Measurements from ENCODE around the gene KDM4D.
A peak's percentile ranks its signal among the peaks of the same experiment; 100 is the strongest.

Gene KDM4D

DNA sequence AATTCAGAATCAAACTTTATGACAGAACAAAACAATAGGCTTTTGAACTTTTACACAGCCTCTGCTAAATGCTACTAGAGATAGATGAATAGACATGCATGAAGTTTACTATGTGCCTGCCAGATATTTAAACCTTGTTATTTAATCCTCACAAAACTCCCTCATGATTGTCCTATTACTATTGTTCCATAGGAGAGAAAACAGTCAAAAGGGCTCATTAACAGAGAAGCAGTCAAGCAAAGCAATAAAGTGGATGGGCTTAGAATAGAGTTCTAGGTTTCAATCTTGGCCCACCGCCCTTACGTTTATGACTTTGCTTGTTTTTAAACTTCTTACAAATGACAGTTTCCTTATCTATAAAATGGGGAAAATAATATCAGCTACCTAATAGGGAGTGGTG lies 13.0 kb upstream of the KDM4D start:
- H3K18ac ChIP-seq (ENCODE audit: low read length) = no peak overlapping the region
- no peaks in the 10 kb centered on the region for H3K79me1 ChIP-seq (ENCODE audit: low read length)
- DNase-seq = no peak
- H3K56ac ChIP-seq (ENCODE audit: low read length) = no peak overlapping the region
- H4K8ac ChIP-seq (ENCODE audit: low read depth, low read length) = no peak overlapping the region
- no peak overlapping the region for H3K4me3 ChIP-seq (ENCODE audit: low read length)
- no peak overlapping the region for H4K5ac ChIP-seq (ENCODE audit: low read length)
- H3K4ac ChIP-seq (ENCODE audit: low read depth, low read length) = no peak overlapping the region
- peaks cover 7% of the 10 kb centered on the region for H3K36me3 ChIP-seq (ENCODE audit: control insufficient read depth, insufficient read depth, low read length)
- no peaks in the 10 kb centered on the region for H3K79me2 ChIP-seq (ENCODE audit: control insufficient read depth, insufficient read depth, low read length)
- no peak overlapping the region for H3K23ac ChIP-seq (ENCODE audit: low read length)
- no peak overlapping the region for H3K4me2 ChIP-seq (ENCODE audit: low read length)
- no peak overlapping the region for H2BK15ac ChIP-seq (replicated peaks; ENCODE audit: low read depth)
- WGBS (ENCODE audit: extremely low coverage, insufficient coverage, low lambda C conversion rate) = no CpG with 5 or more reads among the region's 2 CpGs
- H3K27ac ChIP-seq (ENCODE audit: low read depth, low read length) = no peak overlapping the region
- H3K9ac ChIP-seq (ENCODE audit: low read length) = no peak overlapping the region
- no peak overlapping the region for H2AK5ac ChIP-seq (ENCODE audit: low read length)
- H3K27me3 ChIP-seq (ENCODE audit: insufficient read depth, low read length, poor library complexity) = no peaks in the 10 kb centered on the region
- no peak overlapping the region for H2BK5ac ChIP-seq (ENCODE audit: low read length)
- H2BK120ac ChIP-seq (ENCODE audit: low read depth, low read length) = no peak overlapping the region
- no peaks in the 10 kb centered on the region for H3K4me1 ChIP-seq (ENCODE audit: control insufficient read depth, low read depth, low read length)

- Histone ChIP-seq H3K9ac (ENCODE audit: low read length) (no peak overlapping the region), H3K27me3 (ENCODE audit: insufficient read depth, low read length, poor library complexity) (no peaks in the 10 kb centered on the region), H3K23ac (ENCODE audit: low read length) (no peak overlapping the region), H2AK5ac (ENCODE audit: low read length) (no peak overlapping the region), H4K5ac (ENCODE audit: low read length) (no peak overlapping the region), H3K4me3 (ENCODE audit: low read length) (no peak overlapping the region), H3K79me2 (ENCODE audit: control insufficient read depth, insufficient read depth, low read length) (no peaks in the 10 kb centered on the region), H3K18ac (ENCODE audit: low read length) (no peak overlapping the region), H3K36me3 (ENCODE audit: control insufficient read depth, insufficient read depth, low read length) (peaks cover 9% of the 10 kb centered on the region), H3K4me1 (ENCODE audit: control insufficient read depth, low read depth, low read length) (no peaks in the 10 kb centered on the region), H3K27ac (ENCODE audit: low read depth, low read length) (no peak overlapping the region), H4K8ac (ENCODE audit: low read depth, low read length) (no peak overlapping the region), H2BK120ac (ENCODE audit: low read depth, low read length) (no peak overlapping the region), H2BK15ac (replicated peaks; ENCODE audit: low read depth) (no peak overlapping the region), H3K4me2 (ENCODE audit: low read length) (no peak overlapping the region), H3K79me1 (ENCODE audit: low read length) (no peaks in the 10 kb centered on the region), H3K56ac (ENCODE audit: low read length) (no peak overlapping the region), H3K4ac (ENCODE audit: low read depth, low read length) (no peak overlapping the region), H2BK5ac (ENCODE audit: low read length) (no peak overlapping the region)
- DNase-seq = no peak
- no CpG with 5 or more reads among the region's 1 CpG for WGBS (ENCODE audit: extremely low coverage, insufficient coverage, low lambda C conversion rate)
Measured at GRCh38 chr11:94961255-94961654, 12.3 kb upstream of the KDM4D start.

DNA sequence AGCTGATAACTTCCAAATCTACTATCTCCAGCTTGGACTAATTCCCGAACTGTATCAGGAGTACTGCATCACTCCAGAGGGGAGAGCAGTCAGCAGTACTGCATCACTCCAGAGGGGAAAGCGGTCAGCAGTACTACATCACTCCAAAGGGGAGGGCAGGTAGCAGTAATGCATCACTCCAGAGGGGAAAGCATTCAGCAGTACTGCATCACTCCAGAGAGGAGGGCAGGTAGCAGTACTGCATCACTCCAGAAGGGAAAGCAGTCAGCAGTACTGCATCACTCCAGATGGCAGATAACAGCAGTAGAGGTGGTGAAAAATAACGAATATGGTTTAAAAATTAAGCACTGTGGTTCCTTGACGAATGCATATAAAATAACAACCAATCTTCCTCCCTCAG lies 8.6 kb upstream of the KDM4D start:
- Histone ChIP-seq H3K56ac (ENCODE audit: low read length) (no peak overlapping the region), H3K4me1 (ENCODE audit: control insufficient read depth, low read depth, low read length) (no peaks in the 10 kb centered on the region), H3K4me2 (ENCODE audit: low read length) (no peak overlapping the region), H3K18ac (ENCODE audit: low read length) (no peak overlapping the region), H4K5ac (ENCODE audit: low read length) (no peak overlapping the region), H3K27me3 (ENCODE audit: insufficient read depth, low read length, poor library complexity) (no peaks in the 10 kb centered on the region), H3K9ac (ENCODE audit: low read length) (no peak overlapping the region), H2BK15ac (replicated peaks; ENCODE audit: low read depth) (no peak overlapping the region), H2BK5ac (ENCODE audit: low read length) (no peak overlapping the region), H2AK5ac (ENCODE audit: low read length) (no peak overlapping the region), H2BK120ac (ENCODE audit: low read depth, low read length) (no peak overlapping the region), H3K4ac (ENCODE audit: low read depth, low read length) (no peak overlapping the region), H3K23ac (ENCODE audit: low read length) (no peak overlapping the region), H3K79me1 (ENCODE audit: low read length) (no peaks in the 10 kb centered on the region), H4K8ac (ENCODE audit: low read depth, low read length) (no peak overlapping the region), H3K4me3 (ENCODE audit: low read length) (no peak overlapping the region), H3K27ac (ENCODE audit: low read depth, low read length) (no peak overlapping the region), H3K36me3 (ENCODE audit: control insufficient read depth, insufficient read depth, low read length) (peaks cover 10% of the 10 kb centered on the region), H3K79me2 (ENCODE audit: control insufficient read depth, insufficient read depth, low read length) (no peaks in the 10 kb centered on the region)
- DNase-seq = peak; percentile 57
- no CpG with 5 or more reads among the region's 4 CpGs for WGBS (ENCODE audit: extremely low coverage, insufficient coverage, low lambda C conversion rate)

DNA sequence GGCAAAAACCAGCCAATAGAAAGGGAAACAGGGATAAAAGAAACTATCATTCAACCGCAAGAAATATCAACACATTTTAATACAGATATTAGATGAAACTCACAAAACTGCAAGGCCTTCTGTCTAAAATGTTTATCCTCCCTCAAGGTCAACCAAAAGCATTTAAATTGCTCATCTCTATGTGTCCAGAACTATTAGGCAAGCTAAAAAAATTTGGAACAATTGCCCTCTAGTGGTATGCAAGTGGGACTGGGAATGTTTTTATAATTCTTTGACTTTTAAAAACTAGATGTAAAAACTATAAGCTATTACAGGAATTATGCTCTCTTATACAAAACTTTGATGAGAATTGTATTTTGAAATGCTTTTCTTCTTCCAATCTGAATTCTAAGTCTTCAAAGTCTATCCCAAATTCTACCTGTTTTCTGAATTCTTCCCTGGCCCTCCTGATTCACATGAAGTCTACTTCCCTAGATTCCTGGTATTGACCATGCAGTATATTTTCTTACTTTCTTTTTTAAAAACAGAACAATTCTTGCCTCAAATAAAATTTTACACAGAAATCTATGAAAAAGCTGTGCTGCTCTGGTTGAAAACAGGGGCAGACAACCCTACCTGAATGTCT lies 5.1 kb upstream of the KDM4D start:
- H2BK120ac ChIP-seq (ENCODE audit: low read depth, low read length) = no peak overlapping the region
- no peak overlapping the region for H3K23ac ChIP-seq (ENCODE audit: low read length)
- no peak overlapping the region for H3K9ac ChIP-seq (ENCODE audit: low read length)
- H2BK5ac ChIP-seq (ENCODE audit: low read length) = no peak overlapping the region
- H3K27me3 ChIP-seq (ENCODE audit: insufficient read depth, low read length, poor library complexity) = no peaks in the 10 kb centered on the region
- no peak overlapping the region for H2BK15ac ChIP-seq (replicated peaks; ENCODE audit: low read depth)
- no peaks in the 10 kb centered on the region for H3K4me1 ChIP-seq (ENCODE audit: control insufficient read depth, low read depth, low read length)
- no CpG with 5 or more reads among the region's 1 CpG for WGBS (ENCODE audit: extremely low coverage, insufficient coverage, low lambda C conversion rate)
- H3K56ac ChIP-seq (ENCODE audit: low read length) = no peak overlapping the region
- H3K4me3 ChIP-seq (ENCODE audit: low read length) = no peak overlapping the region
- no peak overlapping the region for H4K8ac ChIP-seq (ENCODE audit: low read depth, low read length)
- peaks cover 10% of the 10 kb centered on the region for H3K36me3 ChIP-seq (ENCODE audit: control insufficient read depth, insufficient read depth, low read length)
- H3K18ac ChIP-seq (ENCODE audit: low read length) = no peak overlapping the region
- peaks cover 5% of the 10 kb centered on the region for H3K79me1 ChIP-seq (ENCODE audit: low read length)
- H3K4me2 ChIP-seq (ENCODE audit: low read length) = no peak overlapping the region
- DNase-seq = peak; percentile 8
- H4K5ac ChIP-seq (ENCODE audit: low read length) = no peak overlapping the region
- H3K79me2 ChIP-seq (ENCODE audit: control insufficient read depth, insufficient read depth, low read length) = peaks cover 10% of the 10 kb centered on the region
- H3K4ac ChIP-seq (ENCODE audit: low read depth, low read length) = no peak overlapping the region
- no peak overlapping the region for H3K27ac ChIP-seq (ENCODE audit: low read depth, low read length)
- no peak overlapping the region for H2AK5ac ChIP-seq (ENCODE audit: low read length)

- peak overlapping the region; percentile 99 for H3K4me3 ChIP-seq (ENCODE audit: low read length)
- H4K8ac ChIP-seq (ENCODE audit: low read depth, low read length) = no peak overlapping the region
- H3K4me1 ChIP-seq (ENCODE audit: control insufficient read depth, low read depth, low read length) = no peaks in the 10 kb centered on the region
- H3K56ac ChIP-seq (ENCODE audit: low read length) = peak overlapping the region; percentile 100
- H3K23ac ChIP-seq (ENCODE audit: low read length) = no peak overlapping the region
- H2BK120ac ChIP-seq (ENCODE audit: low read depth, low read length) = no peak overlapping the region
- H3K4me2 ChIP-seq (ENCODE audit: low read length) = peak overlapping the region; percentile 91
- DNase-seq = no peak
- H3K9ac ChIP-seq (ENCODE audit: low read length) = peak overlapping the region; percentile 98
- no peak overlapping the region for H3K18ac ChIP-seq (ENCODE audit: low read length)
- H2AK5ac ChIP-seq (ENCODE audit: low read length) = no peak overlapping the region
- H2BK15ac ChIP-seq (replicated peaks; ENCODE audit: low read depth) = no peak overlapping the region
- peaks cover 5% of the 10 kb centered on the region for H3K79me1 ChIP-seq (ENCODE audit: low read length)
- H3K27ac ChIP-seq (ENCODE audit: low read depth, low read length) = no peak overlapping the region
- H4K5ac ChIP-seq (ENCODE audit: low read length) = no peak overlapping the region
- no peaks in the 10 kb centered on the region for H3K27me3 ChIP-seq (ENCODE audit: insufficient read depth, low read length, poor library complexity)
- H3K4ac ChIP-seq (ENCODE audit: low read depth, low read length) = no peak overlapping the region
- no CpG with 5 or more reads among the region's 5 CpGs for WGBS (ENCODE audit: extremely low coverage, insufficient coverage, low lambda C conversion rate)
- peaks cover 4% of the 10 kb centered on the region for H3K36me3 ChIP-seq (ENCODE audit: control insufficient read depth, insufficient read depth, low read length)
- no peak overlapping the region for H2BK5ac ChIP-seq (ENCODE audit: low read length)
- peaks cover 10% of the 10 kb centered on the region for H3K79me2 ChIP-seq (ENCODE audit: control insufficient read depth, insufficient read depth, low read length)
Measured at GRCh38 chr11:94972700-94973098, 810 bp upstream of the KDM4D start.

GRCh38 chr11:94974178-94974577 lies 669 bp downstream of the KDM4D start:
- Histone ChIP-seq H3K36me3 (ENCODE audit: control insufficient read depth, insufficient read depth, low read length) (peaks cover 2% of the 10 kb centered on the region), H3K4me3 (ENCODE audit: low read length) (peak overlapping the region; percentile 98), H2BK120ac (ENCODE audit: low read depth, low read length) (no peak overlapping the region), H3K27me3 (ENCODE audit: insufficient read depth, low read length, poor library complexity) (no peaks in the 10 kb centered on the region), H3K4ac (ENCODE audit: low read depth, low read length) (no peak overlapping the region), H2BK15ac (replicated peaks; ENCODE audit: low read depth) (no peak overlapping the region), H2BK5ac (ENCODE audit: low read length) (no peak overlapping the region), H3K9ac (ENCODE audit: low read length) (peak overlapping the region; percentile 97), H3K27ac (ENCODE audit: low read depth, low read length) (no peak overlapping the region), H3K4me1 (ENCODE audit: control insufficient read depth, low read depth, low read length) (no peaks in the 10 kb centered on the region), H2AK5ac (ENCODE audit: low read length) (no peak overlapping the region), H3K79me1 (ENCODE audit: low read length) (peaks cover 5% of the 10 kb centered on the region), H3K56ac (ENCODE audit: low read length) (peak overlapping the region; percentile 99), H4K5ac (ENCODE audit: low read length) (no peak overlapping the region), H3K79me2 (ENCODE audit: control insufficient read depth, insufficient read depth, low read length) (peaks cover 10% of the 10 kb centered on the region), H3K4me2 (ENCODE audit: low read length) (peak overlapping the region; percentile 85), H4K8ac (ENCODE audit: low read depth, low read length) (peak overlapping the region; percentile 0), H3K23ac (ENCODE audit: low read length) (no peak overlapping the region), H3K18ac (ENCODE audit: low read length) (no peak overlapping the region)
- no CpG with 5 or more reads among the region's 6 CpGs for WGBS (ENCODE audit: extremely low coverage, insufficient coverage, low lambda C conversion rate)
- no peak for DNase-seq
